Bronchial epithelial cell (primary cell): ENCODE measurements around the gene SLC36A3. TPM values are rescaled to one million over a fixed set of nuclear protein-coding genes. Genes with fewer than 3 reads are reported as not detected.

Experiments used
- DNase-seq: peaks from one replicate; pipeline ENCODE4 v3.0.0-alpha.2; 2010; ENCODE audit warnings: low read depth
- FAIRE-seq: peaks from 2 replicates; lab custom pipeline; 2011; peaks lifted over from hg19 to GRCh38; lab: Jason Lieb, UNC
- H3K27me3 ChIP-seq: 2 replicates; pipeline ENCODE4 v1.5.1; 2011; ENCODE audit warnings: low read length; ENCODE audit not compliant: control insufficient read depth, insufficient read depth
- H3K36me3 ChIP-seq: 2 replicates; pipeline ENCODE4 v1.5.1; 2011; ENCODE audit warnings: low read length; ENCODE audit not compliant: control insufficient read depth, insufficient read depth
- H3K4me3 ChIP-seq: 2 replicates; pipeline ENCODE4 v1.5.1; 2011; ENCODE audit warnings: mild to moderate bottlenecking, low read depth, low read length, control low read depth
- total RNA-seq: library from RNA; depleted of rRNA; stranded (reverse); fragments of >200 nt; gene quantifications from 2 replicates; pipeline ENCODE4 v1.2.1, GENCODE V29; 2014
- TF ChIP-seq, protein P1 (sequence below): IDR thresholded peaks from 2 replicates; pipeline ENCODE4 v1.5.1; 2011; ENCODE audit warnings: mild to moderate bottlenecking, moderate library complexity, low read length, control low read depth, inconsistent platforms; ENCODE audit not compliant: insufficient read depth, severe bottlenecking

The SLC36A3 gene
- total RNA-seq, 1 donor from 2014 or later = not detected

DNA sequence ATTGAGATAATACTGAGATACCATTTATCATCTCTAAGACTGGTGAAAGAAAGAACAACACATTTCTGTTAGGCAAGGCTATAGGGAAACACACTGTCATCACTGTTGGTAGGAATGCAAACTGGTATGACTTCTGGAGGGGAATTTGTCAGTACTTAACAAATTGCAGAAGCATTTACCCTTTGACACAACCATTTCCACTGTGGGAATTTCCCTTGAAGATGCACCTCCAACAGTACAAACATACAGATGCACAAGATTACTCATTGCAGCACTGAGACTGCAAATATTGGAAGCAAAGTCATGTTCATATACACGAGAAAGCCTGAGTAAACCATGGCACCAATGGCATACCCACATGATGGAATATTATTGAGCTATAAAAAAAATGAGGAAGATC, 33.0 kb downstream of the SLC36A3 start:
- H3K4me3 ChIP-seq = no peak overlapping the region
- FAIRE-seq = no peak
- no peaks in the 10 kb centered on the region for H3K27me3 ChIP-seq
- peaks cover 20% of the 10 kb centered on the region for H3K36me3 ChIP-seq
- TF ChIP-seq, protein P1, sequence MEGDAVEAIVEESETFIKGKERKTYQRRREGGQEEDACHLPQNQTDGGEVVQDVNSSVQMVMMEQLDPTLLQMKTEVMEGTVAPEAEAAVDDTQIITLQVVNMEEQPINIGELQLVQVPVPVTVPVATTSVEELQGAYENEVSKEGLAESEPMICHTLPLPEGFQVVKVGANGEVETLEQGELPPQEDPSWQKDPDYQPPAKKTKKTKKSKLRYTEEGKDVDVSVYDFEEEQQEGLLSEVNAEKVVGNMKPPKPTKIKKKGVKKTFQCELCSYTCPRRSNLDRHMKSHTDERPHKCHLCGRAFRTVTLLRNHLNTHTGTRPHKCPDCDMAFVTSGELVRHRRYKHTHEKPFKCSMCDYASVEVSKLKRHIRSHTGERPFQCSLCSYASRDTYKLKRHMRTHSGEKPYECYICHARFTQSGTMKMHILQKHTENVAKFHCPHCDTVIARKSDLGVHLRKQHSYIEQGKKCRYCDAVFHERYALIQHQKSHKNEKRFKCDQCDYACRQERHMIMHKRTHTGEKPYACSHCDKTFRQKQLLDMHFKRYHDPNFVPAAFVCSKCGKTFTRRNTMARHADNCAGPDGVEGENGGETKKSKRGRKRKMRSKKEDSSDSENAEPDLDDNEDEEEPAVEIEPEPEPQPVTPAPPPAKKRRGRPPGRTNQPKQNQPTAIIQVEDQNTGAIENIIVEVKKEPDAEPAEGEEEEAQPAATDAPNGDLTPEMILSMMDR = no peak
- DNase-seq = peak; percentile 67

DNA sequence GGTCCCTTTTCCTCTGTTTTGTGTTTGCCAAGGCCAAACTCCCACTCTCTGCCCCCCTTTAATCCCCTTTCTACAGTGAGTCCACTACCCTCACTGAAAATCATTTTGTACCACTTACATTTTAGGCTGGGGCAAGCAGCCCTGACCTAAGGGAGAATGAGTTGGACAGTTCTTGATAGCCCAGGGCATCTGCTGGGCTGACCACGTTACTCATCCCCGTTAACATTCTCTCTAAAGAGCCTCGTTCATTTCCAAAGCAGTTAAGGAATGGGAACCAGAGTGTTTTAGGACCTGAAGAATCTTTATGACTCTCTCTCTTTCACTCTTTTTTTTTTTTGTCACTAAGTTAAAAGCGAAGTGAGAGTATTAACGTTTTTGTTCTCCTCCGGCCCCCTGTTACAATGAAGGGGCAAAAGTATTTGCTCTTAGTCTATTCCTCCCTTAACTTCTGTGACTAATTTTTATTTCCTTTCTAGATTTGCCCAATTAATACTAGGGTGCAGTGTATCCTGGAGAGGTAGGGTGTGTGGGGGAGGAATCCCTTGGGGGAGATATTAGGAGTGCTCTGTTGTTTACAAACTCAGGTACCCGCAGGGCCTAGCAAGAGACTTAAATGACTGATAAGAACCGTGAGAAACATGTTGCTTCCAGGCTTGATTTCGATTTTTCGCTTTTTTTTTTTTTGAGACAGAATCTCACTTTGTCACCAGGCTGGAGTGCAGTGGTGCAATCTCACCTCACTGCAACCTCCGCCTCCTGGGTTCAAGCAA, 35.9 kb downstream of the SLC36A3 start:
- no peak for DNase-seq
- no peak for FAIRE-seq
- TF ChIP-seq, protein P1 = no peak
- Histone ChIP-seq H3K4me3 (no peak overlapping the region), H3K27me3 (no peaks in the 10 kb centered on the region), H3K36me3 (peaks cover 22% of the 10 kb centered on the region)

DNA sequence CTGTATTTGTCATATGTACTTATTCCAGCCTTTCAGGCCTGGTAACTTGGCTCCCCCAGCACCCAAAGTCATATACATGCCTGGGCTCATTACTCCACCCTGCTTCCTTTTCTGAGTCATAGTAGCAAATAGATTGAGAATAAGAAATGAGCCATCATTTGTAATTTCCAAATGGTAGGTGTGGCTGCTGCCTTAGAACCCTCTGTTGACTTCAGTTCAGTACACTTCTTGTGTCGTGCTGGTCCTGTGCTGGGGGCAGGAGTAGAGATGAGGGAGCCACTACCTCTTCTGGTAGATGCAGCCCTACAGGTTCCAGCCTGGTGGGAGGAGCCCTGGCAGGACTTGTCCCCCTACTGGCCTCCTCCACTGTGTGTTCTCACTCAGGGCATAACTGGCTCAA, 39.5 kb downstream of the SLC36A3 start:
- TF ChIP-seq, protein P1 = no peak

DNA sequence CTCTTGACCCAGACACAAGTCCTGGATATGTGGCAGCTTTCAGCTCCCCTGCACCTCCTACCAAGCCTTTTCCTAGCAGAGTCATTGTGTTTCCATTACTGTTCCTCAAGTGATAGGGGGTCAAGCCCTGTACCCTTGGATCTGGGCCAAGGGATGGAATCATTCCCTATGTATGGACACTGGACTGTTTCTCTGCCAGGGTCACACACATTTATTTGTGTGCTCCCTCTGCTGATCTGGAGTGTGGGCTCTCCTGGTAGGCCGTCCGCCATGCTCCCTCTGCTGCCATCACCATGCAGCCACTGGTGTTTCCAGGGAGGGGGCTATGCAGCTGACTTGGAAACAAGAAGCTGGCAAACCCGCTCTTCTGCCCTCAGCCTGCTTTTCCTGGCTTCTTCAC, 41.0 kb downstream of the SLC36A3 start:
- H3K4me3 ChIP-seq = no peak overlapping the region
- FAIRE-seq (no peak), DNase-seq (no peak)
- peaks cover 18% of the 10 kb centered on the region for H3K36me3 ChIP-seq
- no peaks in the 10 kb centered on the region for H3K27me3 ChIP-seq
- TF ChIP-seq, protein P1 = no peak

More for the DNA sequence above, 39.5 kb downstream of the SLC36A3 start:
- H3K36me3 ChIP-seq = peaks cover 24% of the 10 kb centered on the region
- DNase-seq (peak; percentile 96), FAIRE-seq (peak; percentile 32)
- H3K27me3 ChIP-seq = no peaks in the 10 kb centered on the region
- no peak overlapping the region for H3K4me3 ChIP-seq

DNA sequence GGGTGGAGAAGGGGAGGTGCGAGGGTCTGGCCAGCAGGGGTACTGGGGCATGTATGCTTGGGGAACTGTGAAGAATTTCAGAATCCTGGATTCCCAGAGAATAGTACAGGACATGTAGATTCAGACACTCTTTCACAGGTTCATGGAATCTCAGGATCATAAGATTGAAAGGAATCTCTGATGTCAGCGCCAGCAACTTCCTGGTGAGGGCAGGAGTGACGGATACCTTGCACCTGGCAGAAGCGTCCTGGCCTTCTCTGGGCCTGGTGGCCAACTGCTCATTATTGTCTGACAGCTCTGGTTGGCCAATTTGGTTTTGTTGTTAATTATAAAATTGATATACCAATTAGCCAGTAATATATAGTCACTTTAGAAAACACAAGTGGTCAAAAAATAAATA, 43.6 kb downstream of the SLC36A3 start:
- DNase-seq = no peak
- TF ChIP-seq, protein P1 = no peak
- H3K36me3 ChIP-seq = peaks cover 8% of the 10 kb centered on the region
- FAIRE-seq = peak; percentile 40
- H3K27me3 ChIP-seq = no peaks in the 10 kb centered on the region
- H3K4me3 ChIP-seq = no peak overlapping the region
